Left ventricle myocardium inferior (tissue), 1 donor: ENCODE results near the gene NFE2L2. TPM values are rescaled to one million over a fixed set of nuclear protein-coding genes. Genes with fewer than 3 reads are reported as not detected.
A peak's percentile ranks its signal among the peaks of the same experiment; 100 is the strongest.

Experiments used
- DNase-seq: peaks from one replicate; pipeline ENCODE4 v3.0.0-alpha.2; 2020
- H3K27ac ChIP-seq: fragments of 200-600 bp; replicated peaks from 2 replicates; pipeline ENCODE4 v1.8.0; 2021
- H3K27me3 ChIP-seq: fragments of 200-600 bp; 2 replicates; pipeline ENCODE4 v1.8.0; 2021; ENCODE audit warnings: low read depth
- H3K36me3 ChIP-seq: fragments of 200-600 bp; 2 replicates; pipeline ENCODE4 v1.8.0; 2021
- H3K4me1 ChIP-seq: fragments of 200-600 bp; 2 replicates; pipeline ENCODE4 v1.8.0; 2021
- H3K4me3 ChIP-seq: fragments of 200-600 bp; 2 replicates; pipeline ENCODE4 v1.8.0; 2021; ENCODE audit warnings: mild to moderate bottlenecking, moderate library complexity
- H3K9me3 ChIP-seq: fragments of 200-600 bp; replicated peaks from 2 replicates; pipeline ENCODE4 v1.8.0; 2021
- intact Hi-C: fragments of 100-400 bp; cut with micrococcal nuclease; formaldehyde crosslinking; loops from one replicate; pipeline ENCODE4 v1.11.0; 2022
- total RNA-seq: library from RNA; stranded (reverse); fragmentation: NEBNext Ultra II Directional; extraction: Animal tissue kit (Norgen Biotek cat#: 25700); gene quantifications from one replicate; pipeline ENCODE4 v1.2.1, GENCODE V29; 2021
- TF ChIP-seq, protein P1 (sequence below): fragments of 200-600 bp; IDR thresholded peaks from 2 replicates; pipeline ENCODE4 v1.8.0; 2021; ENCODE audit warnings: antibody characterized with exemption, mild to moderate bottlenecking, borderline replicate concordance
- donor health status: DM: no; HTN: yes; CAD: no; lungs with severe emphysema.

The NFE2L2 gene
- total RNA-seq, 1 donor from 2014 or later, result 50.7 TPM

DNA sequence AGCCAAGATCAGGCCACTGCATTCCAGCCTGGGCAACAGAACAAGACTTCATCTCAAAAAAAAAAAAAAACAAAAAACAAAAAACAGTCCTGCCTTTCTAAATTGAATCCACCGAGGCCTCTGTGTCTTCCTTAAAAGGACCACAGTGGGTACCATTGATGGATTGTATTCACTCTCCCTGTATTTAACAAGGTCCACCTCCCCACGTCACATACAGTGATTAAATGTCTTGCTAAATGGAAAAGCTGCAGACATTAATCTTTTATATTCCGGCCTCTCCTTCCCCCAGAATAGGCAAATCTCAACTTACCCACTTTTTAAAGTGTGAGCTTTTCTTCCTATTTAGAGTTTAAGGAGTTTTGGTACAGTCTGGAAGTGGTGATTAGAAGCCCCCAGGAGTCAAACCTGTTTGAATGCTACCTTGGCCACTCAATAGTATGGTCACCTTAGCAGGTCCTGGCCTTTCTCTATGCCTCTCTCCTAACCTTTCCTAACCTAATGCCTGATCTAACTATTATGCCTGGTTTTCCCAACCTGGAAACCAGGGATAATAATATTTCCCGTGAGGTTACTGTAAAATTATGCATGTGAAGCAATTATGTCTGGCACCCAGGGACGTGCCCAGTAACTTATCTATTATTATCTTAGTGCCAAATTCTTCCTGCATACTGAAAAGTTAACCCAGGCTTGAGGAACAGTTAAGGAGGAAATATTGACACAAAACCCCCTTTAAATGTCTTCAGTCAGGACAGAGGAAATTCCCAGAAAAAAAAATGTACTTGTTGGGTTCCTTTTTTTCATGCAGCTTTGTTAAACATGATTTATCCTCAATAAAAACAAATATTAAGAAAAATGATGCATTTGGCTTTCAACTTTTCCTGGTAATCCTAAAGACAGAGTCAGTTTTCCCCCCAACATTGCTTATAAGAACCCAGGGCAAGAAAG, 3.1 kb downstream of the NFE2L2 start:
- Histone ChIP-seq H3K9me3 (peaks cover 3% of the 10 kb centered on the region), H3K27ac (peak overlapping the region; percentile 100), H3K36me3 (no peaks in the 10 kb centered on the region), H3K4me1 (peaks cover 93% of the 10 kb centered on the region), H3K27me3 (no peaks in the 10 kb centered on the region), H3K4me3 (peak overlapping the region; percentile 90)
- TF ChIP-seq, protein P1, sequence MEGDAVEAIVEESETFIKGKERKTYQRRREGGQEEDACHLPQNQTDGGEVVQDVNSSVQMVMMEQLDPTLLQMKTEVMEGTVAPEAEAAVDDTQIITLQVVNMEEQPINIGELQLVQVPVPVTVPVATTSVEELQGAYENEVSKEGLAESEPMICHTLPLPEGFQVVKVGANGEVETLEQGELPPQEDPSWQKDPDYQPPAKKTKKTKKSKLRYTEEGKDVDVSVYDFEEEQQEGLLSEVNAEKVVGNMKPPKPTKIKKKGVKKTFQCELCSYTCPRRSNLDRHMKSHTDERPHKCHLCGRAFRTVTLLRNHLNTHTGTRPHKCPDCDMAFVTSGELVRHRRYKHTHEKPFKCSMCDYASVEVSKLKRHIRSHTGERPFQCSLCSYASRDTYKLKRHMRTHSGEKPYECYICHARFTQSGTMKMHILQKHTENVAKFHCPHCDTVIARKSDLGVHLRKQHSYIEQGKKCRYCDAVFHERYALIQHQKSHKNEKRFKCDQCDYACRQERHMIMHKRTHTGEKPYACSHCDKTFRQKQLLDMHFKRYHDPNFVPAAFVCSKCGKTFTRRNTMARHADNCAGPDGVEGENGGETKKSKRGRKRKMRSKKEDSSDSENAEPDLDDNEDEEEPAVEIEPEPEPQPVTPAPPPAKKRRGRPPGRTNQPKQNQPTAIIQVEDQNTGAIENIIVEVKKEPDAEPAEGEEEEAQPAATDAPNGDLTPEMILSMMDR, result no peak
- intact Hi-C loops, result loop anchor here (5.0 to 10.0 kb wide), 2 partner anchors 44 to 97 kb away; no protein-coding TSS in a partner anchor
- no peak for DNase-seq

DNA sequence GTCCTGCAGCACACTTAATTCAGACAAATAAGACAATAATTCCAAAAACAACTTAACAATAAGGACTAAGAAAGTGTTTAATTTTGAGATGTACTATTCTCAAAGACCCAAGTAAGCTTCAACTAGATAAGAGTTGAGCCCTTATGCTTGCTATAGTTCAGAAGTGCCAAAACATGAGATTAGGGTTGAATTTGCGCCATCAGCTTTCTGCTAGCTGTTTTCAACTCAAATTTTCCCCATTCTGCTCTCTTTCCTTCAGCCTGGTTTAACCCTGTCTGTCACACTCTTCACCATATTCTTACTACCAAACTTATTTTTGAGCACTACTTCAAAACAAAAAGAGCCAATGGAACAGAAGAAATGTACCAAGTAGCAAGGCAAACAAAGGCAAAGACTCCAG, 4.1 kb downstream of the NFE2L2 start:
- peaks cover 93% of the 10 kb centered on the region for H3K4me1 ChIP-seq
- DNase-seq, result no peak
- H3K4me3 ChIP-seq, result peak overlapping the region; percentile 90
- peak overlapping the region; percentile 100 for H3K27ac ChIP-seq
- TF ChIP-seq, protein P1, result no peak
- intact Hi-C loops, result loop anchor here (5.0 to 10.0 kb wide), 2 partner anchors 43 to 96 kb away; no protein-coding TSS in a partner anchor
- H3K27me3 ChIP-seq, result no peaks in the 10 kb centered on the region
- H3K9me3 ChIP-seq, result peaks cover 3% of the 10 kb centered on the region
- H3K36me3 ChIP-seq, result no peaks in the 10 kb centered on the region

DNA sequence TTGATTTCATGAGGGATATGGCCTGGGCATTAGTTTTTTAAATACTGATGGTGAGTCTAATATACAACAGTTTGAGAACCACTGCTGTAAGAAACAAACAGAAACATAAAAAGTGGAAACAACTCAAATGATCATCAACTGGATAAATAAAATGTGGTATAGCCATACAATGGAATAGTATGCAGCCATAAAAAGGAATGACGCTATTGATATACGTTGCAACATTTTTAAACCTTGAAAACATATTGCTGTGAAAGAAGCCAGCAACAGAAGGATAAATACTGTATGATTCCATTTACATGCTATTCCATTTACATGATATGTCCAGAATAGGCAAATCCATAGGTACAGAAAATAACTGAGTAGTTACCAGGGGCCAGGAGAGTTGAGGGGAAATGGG, 6.5 kb downstream of the NFE2L2 start:
- DNase-seq, result no peak
- intact Hi-C loops, result no loop called here
- Histone ChIP-seq H3K4me1 (peaks cover 100% of the 10 kb centered on the region), H3K4me3 (no peak overlapping the region), H3K36me3 (no peaks in the 10 kb centered on the region), H3K27ac (peak overlapping the region; percentile 16), H3K27me3 (no peaks in the 10 kb centered on the region), H3K9me3 (peaks cover 3% of the 10 kb centered on the region)
- TF ChIP-seq, protein P1, result no peak

DNA sequence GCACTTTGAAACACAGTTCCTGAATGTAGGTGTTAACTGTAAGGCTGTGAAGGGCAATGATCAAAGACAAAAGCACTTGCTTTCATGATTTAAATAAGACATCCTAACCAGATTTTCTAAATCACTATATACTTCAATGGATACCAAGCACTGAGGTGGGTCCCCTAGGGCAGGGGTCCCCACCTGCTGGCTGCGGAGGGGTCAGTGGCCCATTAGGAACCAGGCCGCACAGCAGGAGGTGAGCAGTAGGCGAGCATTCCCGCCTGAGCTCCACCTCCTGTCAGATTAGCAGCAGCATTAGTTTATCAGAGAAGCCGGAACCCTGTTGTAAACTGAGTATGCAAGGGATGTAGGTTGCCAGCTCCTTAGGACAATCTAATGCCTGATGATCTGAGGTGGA, 7.1 kb downstream of the NFE2L2 start:
- Histone ChIP-seq H3K4me3 (peak overlapping the region; percentile 27), H3K9me3 (peaks cover 3% of the 10 kb centered on the region), H3K4me1 (peaks cover 100% of the 10 kb centered on the region), H3K27ac (peak overlapping the region; percentile 16), H3K27me3 (no peaks in the 10 kb centered on the region), H3K36me3 (no peaks in the 10 kb centered on the region)
- intact Hi-C loops, result no loop called here
- TF ChIP-seq, protein P1, result no peak
- DNase-seq, result no peak

DNA sequence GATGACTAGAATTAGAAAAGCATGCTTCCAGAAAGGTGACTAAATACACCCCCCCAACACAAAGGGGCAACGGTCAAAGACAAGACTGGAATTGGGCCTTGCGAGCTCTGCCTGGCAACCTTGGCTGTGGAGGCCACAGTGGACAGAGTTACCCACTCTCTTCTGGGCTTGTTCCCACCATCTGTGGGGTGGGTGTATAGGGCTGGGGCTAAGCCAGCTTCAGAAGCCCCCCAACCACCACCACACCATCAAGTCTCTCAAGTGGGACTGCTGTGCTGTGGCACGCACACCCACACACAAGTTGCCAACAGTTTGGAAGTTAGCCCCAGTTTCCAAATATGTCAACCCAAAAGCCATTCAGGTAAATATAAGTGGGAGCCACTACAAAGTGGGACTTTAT, 7.8 kb downstream of the NFE2L2 start:
- peak overlapping the region; percentile 27 for H3K4me3 ChIP-seq
- TF ChIP-seq, protein P1, result no peak
- H3K9me3 ChIP-seq, result peaks cover 3% of the 10 kb centered on the region
- H3K36me3 ChIP-seq, result no peaks in the 10 kb centered on the region
- no peaks in the 10 kb centered on the region for H3K27me3 ChIP-seq
- intact Hi-C loops, result no loop called here
- peak overlapping the region; percentile 16 for H3K27ac ChIP-seq
- H3K4me1 ChIP-seq, result peaks cover 100% of the 10 kb centered on the region
- DNase-seq, result no peak
